HepG2 (cell line): Measurements from ENCODE around the gene DCTN3. TPM values are rescaled to one million over a fixed set of nuclear protein-coding genes. Genes with fewer than 3 reads are reported as not detected.
A peak's percentile ranks its signal among the peaks of the same experiment; 100 is the strongest.

ENCODE experiments used
- AHR ChIP-seq: IDR thresholded peaks from 2 replicates; pipeline ENCODE4 v1.6.1; 2018; ENCODE audit warnings: missing genetic modification reagents, missing compliant biosample characterization
- DDIT3 ChIP-seq: sonication (generic); formaldehyde crosslinking; IDR thresholded peaks from 2 replicates; pipeline ENCODE4 v1.4.0; 2020; ENCODE audit warnings: mild to moderate bottlenecking, missing genetic modification reagents
- HNF1B ChIP-seq: sonication (generic); formaldehyde crosslinking; IDR thresholded peaks from 2 replicates; pipeline ENCODE4 v1.5.1; 2020; ENCODE audit warnings: mild to moderate bottlenecking, moderate library complexity, missing genetic modification reagents
- MXD1 ChIP-seq: sonication (generic); formaldehyde crosslinking; IDR thresholded peaks from 2 replicates; pipeline ENCODE4 v1.4.0; 2020; ENCODE audit warnings: mild to moderate bottlenecking, missing genetic modification reagents
- NFKBIZ ChIP-seq: IDR thresholded peaks from 2 replicates; pipeline ENCODE4 v1.6.1; 2018; ENCODE audit warnings: missing genetic modification reagents, missing compliant biosample characterization
- SMAD1 ChIP-seq: sonication (generic); formaldehyde crosslinking; IDR thresholded peaks from 2 replicates; pipeline ENCODE4 v1.4.0; 2020; ENCODE audit warnings: missing genetic modification reagents, low read depth, mild to moderate bottlenecking, borderline replicate concordance
- SNAPC2 ChIP-seq: sonication (generic); formaldehyde crosslinking; IDR thresholded peaks from 2 replicates; pipeline ENCODE4 v1.8.1; 2022; ENCODE audit warnings: mild to moderate bottlenecking, missing genetic modification reagents
- TSC22D2 ChIP-seq: sonication (generic); formaldehyde crosslinking; IDR thresholded peaks from 2 replicates; pipeline ENCODE4 v1.5.1; 2020; ENCODE audit warnings: missing genetic modification reagents, mild to moderate bottlenecking, borderline replicate concordance
- ZBTB40 ChIP-seq, 2 experiments: fragments of 450-650 bp in 1 of 2; sonication (generic) in 1 of 2; formaldehyde crosslinking in 1 of 2; IDR thresholded peaks; 2 replicates each; pipeline versions ENCODE4 v1.6.1 to v1.8.0; 2016 to 2022; ENCODE audit warnings: antibody characterized with exemption in 1 of 2, mild to moderate bottlenecking in 1 of 2, missing genetic modification reagents in 1 of 2
- ZNF235 ChIP-seq: sonication (generic); formaldehyde crosslinking; IDR thresholded peaks from 2 replicates; pipeline ENCODE4 v1.8.1; 2023; ENCODE audit warnings: mild to moderate bottlenecking, missing genetic modification reagents, borderline replicate concordance
- ZNF281 ChIP-seq: sonication (generic); formaldehyde crosslinking; IDR thresholded peaks from 2 replicates; pipeline ENCODE4 v1.4.0; 2020; ENCODE audit warnings: missing genetic modification reagents, borderline replicate concordance
- ZNF75D ChIP-seq: sonication (generic); formaldehyde crosslinking; IDR thresholded peaks from 2 replicates; pipeline ENCODE4 v1.8.1; 2023; ENCODE audit warnings: missing genetic modification reagents, mild to moderate bottlenecking, borderline replicate concordance
- polyA plus RNA-seq, 8 experiments: library from polyadenylated mRNA; depleted of rRNA in 3 of 8; stranded (reverse) in 7 of 8; unstranded in 1 of 8; fragments of >200 nt; fragmentation: Illumina TruSeq in 4 of 8; extraction: Trizol in 4 of 8; gene quantifications; 2 replicates each; pipeline versions ENCODE4 v1.2.1 to v1.2.3, GENCODE V29; 2011 to 2016; ENCODE audit warnings: low read depth in 4 of 8, missing spikeins in 1 of 8, mixed read lengths in 1 of 8; ENCODE audit not compliant: insufficient read depth in 1 of 8
- total RNA-seq, 5 experiments: library from RNA; depleted of rRNA; stranded (reverse); fragments of >200 nt; fragmentation: Illumina TruSeq; extraction: Trizol; gene quantifications; 2 replicates each; pipeline ENCODE4 v1.2.3, GENCODE V29; 2016; ENCODE audit warnings: low read depth in 1 of 5

DCTN3 gene
- total and polyA plus RNA-seq, 2 of the 13 experiments (the other 11 are each of a cell fraction or from before 2014, with no cell fraction given) = 27.4 to 34.5 TPM

GRCh38 chr9:34637356-34638137, 17.3 kb upstream of the DCTN3 start, which contains the start of gene SIGMAR1 (continued):
- TF ChIP-seq ZBTB40 (IDR thresholded peaks at IDR 0.05) (no peak), ZBTB40 (CRISPR knock-in tag; IDR thresholded peaks at IDR 0.05) (peak; percentile 69; the same call in 1 of the 2 replicates), SMAD1 (peak; percentile 95; the same call in 1 of the 2 replicates), NFKBIZ (0 out of 2 replicates have a peak, but pooled peaks have one; percentile 15), ZNF75D (no peak; the same call in 1 of the 2 replicates), ZNF281 (0 out of 2 replicates have a peak, but pooled peaks have one; percentile 9), TSC22D2 (CRISPR knock-in tag) (peak; percentile 57; the same call in 1 of the 2 replicates), AHR (CRISPR knock-in tag) (0 out of 2 replicates have a peak, but pooled peaks have one; percentile 55), ZNF235 (0 out of 2 replicates have a peak, but pooled peaks have one; percentile 31), SNAPC2 (CRISPR knock-in tag) (no peak; the same call in 1 of the 2 replicates), MXD1 (CRISPR knock-in tag) (0 out of 2 replicates have a peak, but pooled peaks have one; percentile 18), HNF1B (CRISPR knock-in tag) (peak; percentile 54; the same call in 1 of the 2 replicates), DDIT3 (no peak)
